HG03139 (cell line): ENCODE data around the gene ZSCAN10.
"Not testable (repeated sequence)": the region's sequence is repeated elsewhere in the genome, so short reads cannot be mapped to it uniquely, and the experiment has no call there.

Experiments
- ATAC-seq: cut with Tn5 transposase; IDR thresholded peaks from one replicate; pipeline ENCODE4 v1.9.1; 2021; ENCODE audit not compliant: unreplicated experiment

The ZSCAN10 gene

GRCh38 chr16:3065069-3065741, 33.9 kb downstream of the ZSCAN10 start, which contains the start of gene IL32:
Gene IL32, plus strand, starts transcription at chr16:3065640. Its CDS starts 172 bp downstream, at chr16:3065812.
- no peak for ATAC-seq

- no peak for ATAC-seq
These were observed 35.3 kb downstream of the ZSCAN10 start for GRCh38 chr16:3063625-3064386.

GRCh38 chr16:3062553-3062952, 36.5 kb downstream of the ZSCAN10 start:
- ATAC-seq: no peak

- ATAC-seq: no peak
These were observed 38.6 kb downstream of the ZSCAN10 start for GRCh38 chr16:3060339-3061127.

- no peak for ATAC-seq
These were observed 39.3 kb downstream of the ZSCAN10 start for GRCh38 chr16:3059723-3060242.

GRCh38 chr16:3059041-3059722, 39.9 kb downstream of the ZSCAN10 start:
- peak; percentile 72 for ATAC-seq

- ATAC-seq: no peak
These were observed 40.7 kb downstream of the ZSCAN10 start for GRCh38 chr16:3058139-3059030.

- no peak for ATAC-seq
These were observed 41.6 kb downstream of the ZSCAN10 start for GRCh38 chr16:3057181-3058138.

- ATAC-seq: no peak
These were observed 42.5 kb downstream of the ZSCAN10 start for GRCh38 chr16:3056336-3057180.

GRCh38 chr16:3055734-3056115, 43.4 kb downstream of the ZSCAN10 start:
- ATAC-seq: not testable (repeated sequence)

GRCh38 chr16:3054965-3055733, 43.9 kb downstream of the ZSCAN10 start:
- no peak for ATAC-seq

- ATAC-seq: not testable (repeated sequence)
These were observed 45.8 kb downstream of the ZSCAN10 start for GRCh38 chr16:3053330-3053710.

GRCh38 chr16:3052571-3053329, 46.3 kb downstream of the ZSCAN10 start:
- ATAC-seq: not testable (repeated sequence)

- no peak for ATAC-seq
These were observed 47.6 kb downstream of the ZSCAN10 start for GRCh38 chr16:3051494-3051893.

GRCh38 chr16:3051009-3051408, 48.1 kb downstream of the ZSCAN10 start:
- ATAC-seq: no peak

- ATAC-seq: no peak
These were observed 48.6 kb downstream of the ZSCAN10 start for GRCh38 chr16:3050487-3050886.
